GM12878 (cell line): ENCODE data around the gene RAP2B.

ENCODE experiments used
- ATF2 ChIP-seq: IDR thresholded peaks from 2 replicates; pipeline ENCODE4 v1.6.1; 2012; ENCODE audit warnings: low read length, inconsistent platforms
- CBX3 ChIP-seq: fragments of 200-600 bp; sonication (generic); IDR thresholded peaks from 2 replicates; pipeline ENCODE4 v1.6.1; 2016; ENCODE audit warnings: low read depth, borderline replicate concordance
- CTCF ChIP-seq, 3 experiments: IDR thresholded peaks in 2 of 3; conservative IDR thresholded peaks in 1 of 3; 2 replicates each; pipeline ENCODE4 v1.5.1; 2011; ENCODE audit warnings: low read depth in 3 of 3, low read length in 3 of 3, mild to moderate bottlenecking in 3 of 3, control low read depth in 2 of 3, moderate library complexity in 2 of 3, inconsistent platforms in 1 of 3, mixed read lengths in 1 of 3; ENCODE audit not compliant: control insufficient read depth in 2 of 3, insufficient read depth in 1 of 3; ENCODE audit errors: extremely low read depth in 1 of 3
- E2F4 ChIP-seq: IDR thresholded peaks from 2 replicates; pipeline ENCODE4 v1.6.1; 2012; ENCODE audit warnings: low read depth, low read length, improper control_type of control experiment
- EZH2 ChIP-seq: IDR thresholded peaks from 2 replicates; pipeline ENCODE4 v1.6.1; 2012; ENCODE audit warnings: low read depth, mild to moderate bottlenecking, control low read depth, inconsistent platforms, low read length, borderline replicate concordance; ENCODE audit not compliant: control insufficient read depth
- MXI1 ChIP-seq: fragments of 150-350 bp; IDR thresholded peaks from 2 replicates; pipeline ENCODE4 v1.6.1; 2011; ENCODE audit warnings: low read depth, mild to moderate bottlenecking, inconsistent platforms, low read length, improper control_type of control experiment
- MYC ChIP-seq: IDR thresholded peaks from 2 replicates; pipeline ENCODE4 v1.6.1; 2011; ENCODE audit warnings: mild to moderate bottlenecking, low read length, moderate library complexity, inconsistent platforms; ENCODE audit not compliant: insufficient read depth, insufficient replicate concordance, insufficient read length, severe bottlenecking
- NFXL1 ChIP-seq: fragments of 450-650 bp; IDR thresholded peaks from 2 replicates; pipeline ENCODE4 v1.6.1; 2017; ENCODE audit warnings: antibody characterized with exemption, mild to moderate bottlenecking, borderline replicate concordance
- POLR2A ChIP-seq: IDR thresholded peaks from 2 replicates; pipeline ENCODE4 v1.6.1; 2011; ENCODE audit warnings: low read depth, mild to moderate bottlenecking, low read length
- RCOR1 ChIP-seq: conservative IDR thresholded peaks from 2 replicates; pipeline ENCODE4 v1.6.1; 2012; ENCODE audit warnings: low read depth, low read length, improper control_type of control experiment
- RFX5 ChIP-seq: IDR thresholded peaks from 2 replicates; pipeline ENCODE4 v1.6.1; 2011; ENCODE audit warnings: low read depth, low read length, improper control_type of control experiment
- ZBTB33 ChIP-seq: fragments of 450-650 bp; IDR thresholded peaks from 2 replicates; pipeline ENCODE4 v1.6.1; 2017; ENCODE audit warnings: mild to moderate bottlenecking
- ZSCAN29 ChIP-seq: fragments of 450-650 bp; IDR thresholded peaks from 2 replicates; pipeline ENCODE4 v1.6.1; 2017; ENCODE audit warnings: mild to moderate bottlenecking, moderate library complexity

- no peak for TF ChIP-seq CBX3
- no peak for TF ChIP-seq MXI1
- TF ChIP-seq RCOR1: no peak
- no peak for TF ChIP-seq NFXL1
- no peak for TF ChIP-seq POLR2A
- no peak for TF ChIP-seq CTCF (IDR thresholded peaks at IDR 0.05 in 2 of 3, conservative IDR thresholded peaks at IDR 0.05 in 1 of 3; ENCODE audit: control insufficient read depth in 2 of 3, extremely low read depth in 1 of 3, insufficient read depth in 1 of 3, low read depth in 3 of 3, low read length in 3 of 3)
- no peak for TF ChIP-seq MYC
- no peak for TF ChIP-seq ZSCAN29
- no peak for TF ChIP-seq ZBTB33
- no peak for TF ChIP-seq RFX5
- TF ChIP-seq E2F4: no peak
- TF ChIP-seq EZH2: no peak
- no peak for TF ChIP-seq ATF2
These were observed 1.9 kb downstream of the RAP2B start for GRCh38 chr3:153163756-153164550.
